ENCODE results near the gene IFRD2.

The IFRD2 gene

GRCh38 chr3:50297896-50298725, 5.9 kb upstream of the IFRD2 start:
- no peak for TF ChIP-seq CTCF (IDR thresholded peaks at IDR 0.05; ENCODE audit: extremely low read depth, insufficient read depth, missing control alignments)
- in situ Hi-C loops (cut with MboI; ENCODE audit: low pct_unique_long_range_greater_than_20kb, low sequenced_read_pairs, unreplicated experiment) = no loop called here
- DNase-seq (ENCODE audit: low spot score) = no peak

- in situ Hi-C loops (cut with MboI; ENCODE audit: low pct_unique_long_range_greater_than_20kb, low sequenced_read_pairs, unreplicated experiment) = no loop called here
Observed at GRCh38 chr3:50297384-50297775, 5.2 kb upstream of the IFRD2 start.

GRCh38 chr3:50296721-50297383, 4.6 kb upstream of the IFRD2 start:
- in situ Hi-C loops (cut with MboI; ENCODE audit: low pct_unique_long_range_greater_than_20kb, low sequenced_read_pairs, unreplicated experiment) = no loop called here
- TF ChIP-seq CTCF (IDR thresholded peaks at IDR 0.05; ENCODE audit: extremely low read depth, insufficient read depth, missing control alignments) = no peak
- DNase-seq (ENCODE audit: low spot score) = no peak

More at GRCh38 chr3:50297384-50297775, 5.2 kb upstream of the IFRD2 start:
- no peak for DNase-seq (ENCODE audit: low spot score)
- TF ChIP-seq CTCF (IDR thresholded peaks at IDR 0.05; ENCODE audit: extremely low read depth, insufficient read depth, missing control alignments) = no peak

GRCh38 chr3:50295553-50296431, 3.6 kb upstream of the IFRD2 start:
- no peak for TF ChIP-seq CTCF (IDR thresholded peaks at IDR 0.05; ENCODE audit: extremely low read depth, insufficient read depth, missing control alignments)
- in situ Hi-C loops (cut with MboI; ENCODE audit: low pct_unique_long_range_greater_than_20kb, low sequenced_read_pairs, unreplicated experiment) = no loop called here
- no peak for DNase-seq (ENCODE audit: low spot score)

- no peak for DNase-seq (ENCODE audit: low spot score)
- in situ Hi-C loops (cut with MboI; ENCODE audit: low pct_unique_long_range_greater_than_20kb, low sequenced_read_pairs, unreplicated experiment) = no loop called here
- no peak for TF ChIP-seq CTCF (IDR thresholded peaks at IDR 0.05; ENCODE audit: extremely low read depth, insufficient read depth, missing control alignments)
Observed at GRCh38 chr3:50294492-50295403, 2.5 kb upstream of the IFRD2 start.

Data from GM13977 (cell line).